HT-29 (cell line): ENCODE measurements around the gene PAX5. TPM values are rescaled to one million over a fixed set of nuclear protein-coding genes. Genes with fewer than 3 reads are reported as not detected.

Experiments
- small RNA-seq: library from RNA; depleted of rRNA; stranded (forward); fragments of <200 nt; gene quantifications from one replicate; pipeline ENCODE3, GENCODE V24; 2014
- total RNA-seq: library from RNA; depleted of rRNA; stranded (reverse); fragments of >200 nt; shearing (Covaris generic); gene quantifications from 2 replicates; pipeline ENCODE4 v1.2.3, GENCODE V29; 2014; rRNA removed

The PAX5 gene
- total RNA-seq, 1 experiment from 2014 or later: not detected

Small RNA genes lying within 50 kb of the gene (small RNA-seq; reads per million reads assigned to genes)
- gene MIR4475 (not detected), gene MIR4476 (not detected), gene MIR4540 (not detected)

Other genes starting within 250 kb of the PAX5 start
- 2.7 and 4.6 TPM in 2 replicates for gene ZCCHC7, start 86.3 kb upstream of the PAX5 start, total RNA-seq